Neuronal stem cell (in vitro differentiated cells): ENCODE measurements around the gene KRTAP2-4.
"Not testable (repeated sequence)": the region's sequence is repeated elsewhere in the genome, so short reads cannot be mapped to it uniquely, and the experiment has no call there.

Experiments used
- DNase-seq: peaks from one replicate; pipeline ENCODE4 v3.0.0-alpha.2; 2013; ENCODE audit warnings: low spot score
- H2AFZ ChIP-seq: one replicate; pipeline ENCODE4 v1.6.1; 2013; ENCODE audit warnings: mild to moderate bottlenecking, low read length, inconsistent platforms
- H2AK5ac ChIP-seq: 2 replicates; pipeline ENCODE4 v1.6.1; 2013; ENCODE audit warnings: low read depth, mild to moderate bottlenecking, inconsistent platforms, low read length, moderate library complexity, mixed read lengths
- H2BK120ac ChIP-seq: 2 replicates; pipeline ENCODE4 v1.6.1; 2013; ENCODE audit warnings: low read depth, mild to moderate bottlenecking, inconsistent platforms, low read length, moderate library complexity, mixed read lengths
- H2BK12ac ChIP-seq: one replicate; pipeline ENCODE4 v1.6.1; 2013; ENCODE audit warnings: low read length, inconsistent platforms
- H2BK15ac ChIP-seq: 2 replicates; pipeline ENCODE4 v1.6.1; 2013; ENCODE audit warnings: mild to moderate bottlenecking, low read length, inconsistent platforms, mixed read lengths
- H2BK5ac ChIP-seq: one replicate; pipeline ENCODE4 v1.6.1; 2013; ENCODE audit warnings: inconsistent platforms, mild to moderate bottlenecking, low read length, moderate library complexity
- H3K14ac ChIP-seq: one replicate; pipeline ENCODE4 v1.6.1; 2013; ENCODE audit warnings: low read length, inconsistent platforms
- H3K18ac ChIP-seq: 2 replicates; pipeline ENCODE4 v1.6.1; 2013; ENCODE audit warnings: low read length, inconsistent platforms
- H3K23ac ChIP-seq: 2 replicates; pipeline ENCODE4 v1.6.1; 2013; ENCODE audit warnings: low read depth, mild to moderate bottlenecking, mixed read lengths, low read length, inconsistent platforms; ENCODE audit not compliant: poor library complexity
- H3K27ac ChIP-seq: replicated peaks from 3 replicates; pipeline ENCODE4 v1.5.1; 2013; ENCODE audit warnings: low read length, inconsistent platforms
- H3K27me3 ChIP-seq, 3 experiments: 2 replicates each; pipeline ENCODE4 v1.6.1; 2013; ENCODE audit warnings: low read length in 3 of 3, mild to moderate bottlenecking in 2 of 3, inconsistent platforms in 1 of 3, low read depth in 1 of 3, mixed read lengths in 1 of 3, moderate library complexity in 1 of 3; ENCODE audit not compliant: control insufficient read depth in 3 of 3, insufficient read depth in 3 of 3
- H3K36me3 ChIP-seq, 2 donors: replicated peaks in 1 of 2; 2 replicates each; pipeline ENCODE4 v1.6.1; 2013; ENCODE audit warnings: low read length in 2 of 2; ENCODE audit not compliant: control insufficient read depth in 2 of 2, insufficient read depth in 2 of 2
- H3K4ac ChIP-seq: 2 replicates; pipeline ENCODE4 v1.6.1; 2013; ENCODE audit warnings: inconsistent platforms, mild to moderate bottlenecking, low read length, moderate library complexity
- H3K4me1 ChIP-seq, 2 donors: 1 replicate in 1 of 2; 2 replicates in 1 of 2; pipeline ENCODE4 v1.6.1; 2013; ENCODE audit warnings: low read length in 2 of 2, low read depth in 1 of 2; ENCODE audit not compliant: control insufficient read depth in 2 of 2, insufficient read depth in 1 of 2
- H3K4me2 ChIP-seq: one replicate; pipeline ENCODE4 v1.6.1; 2013; ENCODE audit warnings: mild to moderate bottlenecking, low read length, inconsistent platforms; ENCODE audit not compliant: insufficient read depth, poor library complexity, severe bottlenecking
- H3K4me3 ChIP-seq, 2 donors: 2 replicates each; pipeline ENCODE4 v1.5.1; 2013; ENCODE audit warnings: low read length in 2 of 2, mild to moderate bottlenecking in 2 of 2, inconsistent platforms in 1 of 2, moderate library complexity in 1 of 2
- H3K79me1 ChIP-seq: one replicate; pipeline ENCODE4 v1.6.1; 2013; ENCODE audit warnings: low read depth, mild to moderate bottlenecking, inconsistent platforms, low read length, moderate library complexity
- H3K9ac ChIP-seq: one replicate; pipeline ENCODE4 v1.6.1; 2013; ENCODE audit warnings: mild to moderate bottlenecking, low read depth, low read length, inconsistent platforms; ENCODE audit not compliant: poor library complexity
- H3K9me3 ChIP-seq, 2 donors: replicated peaks in 1 of 2; 2 replicates each; pipeline versions ENCODE3 to v1.6.1; 2013; ENCODE audit warnings: low read length in 2 of 2, mild to moderate bottlenecking in 2 of 2, inconsistent platforms in 1 of 2, low read depth in 1 of 2, mixed read lengths in 1 of 2, moderate library complexity in 1 of 2; ENCODE audit not compliant: control insufficient read depth in 2 of 2, insufficient read depth in 1 of 2
- H4K8ac ChIP-seq: one replicate; pipeline ENCODE4 v1.6.1; 2013; ENCODE audit warnings: low read depth, mild to moderate bottlenecking, inconsistent platforms, low read length, moderate library complexity
- H4K91ac ChIP-seq: one replicate; pipeline ENCODE4 v1.6.1; 2013; ENCODE audit warnings: low read length, low read depth, mild to moderate bottlenecking, inconsistent platforms; ENCODE audit not compliant: poor library complexity
- WGBS, 2 donors: extraction: QIAGEN DNeasy Blood & Tissue Kit; methylation state at CpG; one replicate each; pipeline ENCODE4 v1.1.7; 2013; ENCODE audit warnings: missing lambda C conversion rate in 2 of 2, mixed read lengths in 1 of 2; ENCODE audit not compliant: insufficient read length in 2 of 2, insufficient replicate concordance in 1 of 2; ENCODE audit errors: extremely low coverage in 2 of 2; 5-methylcytosine and 5-hydroxymethylcytosine counted together

Gene KRTAP2-4

DNA sequence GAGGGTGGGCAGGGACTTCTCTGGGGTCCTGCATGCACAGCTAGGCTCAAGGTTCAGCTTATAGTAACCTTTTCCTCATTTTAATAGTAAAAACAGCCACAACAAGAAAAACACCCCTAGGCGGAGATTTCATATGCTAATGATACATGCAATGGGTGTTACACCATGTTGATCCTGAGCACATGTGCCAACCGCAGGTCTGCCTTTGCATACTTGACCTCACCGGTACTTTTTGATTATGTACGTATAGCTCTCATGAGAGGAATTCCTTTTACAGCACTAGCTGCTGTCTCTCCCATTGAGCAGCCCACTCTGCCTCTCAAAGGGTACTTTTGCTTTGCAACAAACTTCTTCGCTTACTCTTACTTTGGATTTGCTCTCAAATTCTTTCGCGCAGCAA, 30.4 kb upstream of the KRTAP2-4 start:
- Histone ChIP-seq H3K4ac (no peak overlapping the region), H4K8ac (no peak overlapping the region), H3K79me1 (no peaks in the 10 kb centered on the region), H4K91ac (no peak overlapping the region), H3K36me3 (no peaks in the 10 kb centered on the region), H2AFZ (no peak overlapping the region), H2BK120ac (no peak overlapping the region), H3K27ac (no peak overlapping the region), H3K9me3 (peaks cover 0 to 3% of the 10 kb centered on the region in 2 donors), H2BK12ac (no peak overlapping the region), H3K4me1 (no peaks in the 10 kb centered on the region), H3K27me3 (no peaks in the 10 kb centered on the region), H2AK5ac (no peak overlapping the region), H3K4me2 (no peak overlapping the region), H3K14ac (no peak overlapping the region), H3K4me3 (no peak overlapping the region), H3K9ac (no peak overlapping the region), H2BK5ac (no peak overlapping the region), H3K18ac (no peak overlapping the region), H3K23ac (no peak overlapping the region), H2BK15ac (no peak overlapping the region)
- WGBS, 2 donors, result no CpG with 5 or more reads among the region's 7 CpGs
- no peak for DNase-seq

DNA sequence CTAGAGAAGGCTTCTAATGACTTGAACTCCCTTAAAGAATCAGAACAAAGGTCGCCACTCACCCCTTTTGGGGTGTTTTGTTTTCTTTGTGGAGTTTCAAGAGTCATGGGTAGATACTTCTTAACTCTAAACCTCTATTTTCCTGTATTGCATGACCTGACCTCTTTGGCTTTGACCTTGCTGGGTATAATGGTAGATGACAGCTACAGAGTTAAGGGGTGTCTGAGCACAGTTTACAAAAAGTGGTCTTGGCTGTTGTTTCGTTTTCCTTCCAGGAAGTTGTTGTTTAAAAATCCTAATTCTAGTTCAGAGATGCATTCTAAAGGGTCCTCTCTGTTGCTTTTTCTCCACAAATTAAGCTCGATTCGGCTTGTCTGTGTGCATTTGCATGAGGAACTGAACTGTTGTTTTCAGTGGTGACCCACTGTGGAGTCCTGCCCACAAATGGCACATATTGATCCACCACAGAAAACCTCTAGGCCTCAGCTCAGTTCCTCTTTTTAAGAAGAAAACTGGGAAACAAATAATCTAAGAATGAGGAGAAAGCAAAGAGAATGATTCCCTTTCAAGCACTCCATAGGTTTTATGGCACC, 23.2 kb upstream of the KRTAP2-4 start:
- not testable (repeated sequence) for H2BK15ac ChIP-seq, H4K8ac ChIP-seq, H3K36me3 ChIP-seq, H2BK5ac ChIP-seq, H3K27me3 ChIP-seq, H3K9ac ChIP-seq, H2AK5ac ChIP-seq, H3K79me1 ChIP-seq, H3K14ac ChIP-seq, H2BK120ac ChIP-seq, H3K4me1 ChIP-seq, H2BK12ac ChIP-seq, H3K4me2 ChIP-seq, H3K27ac ChIP-seq, DNase-seq, H3K4me3 ChIP-seq, H3K4ac ChIP-seq, H2AFZ ChIP-seq, H4K91ac ChIP-seq, H3K18ac ChIP-seq, H3K9me3 ChIP-seq, H3K23ac ChIP-seq
- WGBS, 2 donors, result no CpG with 5 or more reads among the region's 4 CpGs

DNA sequence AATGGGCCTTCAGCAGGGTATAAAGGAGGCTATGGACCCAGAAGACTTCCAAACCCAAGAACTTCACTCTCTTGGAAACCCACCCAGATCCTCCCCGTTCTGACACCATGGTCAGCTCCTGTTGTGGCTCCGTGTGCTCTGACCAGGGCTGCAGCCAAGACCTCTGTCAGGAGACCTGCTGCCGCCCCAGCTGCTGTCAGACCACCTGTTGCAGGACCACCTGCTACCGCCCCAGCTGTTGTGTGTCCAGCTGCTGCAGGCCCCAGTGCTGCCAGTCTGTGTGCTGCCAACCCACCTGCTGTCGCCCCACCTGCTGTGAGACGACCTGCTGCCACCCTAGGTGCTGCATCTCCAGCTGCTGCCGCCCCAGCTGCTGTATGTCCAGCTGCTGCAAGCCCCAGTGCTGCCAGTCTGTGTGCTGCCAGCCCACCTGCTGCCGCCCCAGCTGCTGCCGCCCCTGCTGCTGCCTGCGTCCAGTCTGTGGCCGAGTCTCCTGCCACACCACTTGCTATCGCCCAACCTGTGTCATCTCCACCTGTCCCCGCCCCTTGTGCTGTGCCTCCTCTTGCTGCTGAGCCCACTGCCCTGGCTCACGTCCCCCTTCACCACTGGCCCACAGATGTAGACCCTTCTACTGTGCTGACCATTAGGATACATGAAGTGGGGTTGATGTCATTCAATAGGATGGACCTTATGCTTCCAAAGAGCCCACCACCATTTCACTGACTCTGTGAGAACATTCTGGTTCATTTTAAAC, 18.6 kb upstream of the KRTAP2-4 start, which contains the start of gene KRTAP4-7:
TSS of gene KRTAP4-7 (plus strand) at position 51 of the 757 bp plus-strand sequence. CDS start at position 108, 57 bp downstream.
- not testable (repeated sequence) for H3K14ac ChIP-seq, H4K8ac ChIP-seq, H2BK120ac ChIP-seq, H3K23ac ChIP-seq, H3K4me1 ChIP-seq, H2AFZ ChIP-seq, H3K79me1 ChIP-seq, H3K36me3 ChIP-seq, H3K18ac ChIP-seq, H3K9me3 ChIP-seq, H3K27me3 ChIP-seq, H2BK5ac ChIP-seq, DNase-seq, H2BK12ac ChIP-seq, H2AK5ac ChIP-seq, H4K91ac ChIP-seq, H3K4ac ChIP-seq, H3K27ac ChIP-seq, H2BK15ac ChIP-seq, H3K4me2 ChIP-seq, H3K4me3 ChIP-seq, H3K9ac ChIP-seq
- WGBS, 2 donors, result no CpG with 5 or more reads among the region's 14 CpGs

DNA sequence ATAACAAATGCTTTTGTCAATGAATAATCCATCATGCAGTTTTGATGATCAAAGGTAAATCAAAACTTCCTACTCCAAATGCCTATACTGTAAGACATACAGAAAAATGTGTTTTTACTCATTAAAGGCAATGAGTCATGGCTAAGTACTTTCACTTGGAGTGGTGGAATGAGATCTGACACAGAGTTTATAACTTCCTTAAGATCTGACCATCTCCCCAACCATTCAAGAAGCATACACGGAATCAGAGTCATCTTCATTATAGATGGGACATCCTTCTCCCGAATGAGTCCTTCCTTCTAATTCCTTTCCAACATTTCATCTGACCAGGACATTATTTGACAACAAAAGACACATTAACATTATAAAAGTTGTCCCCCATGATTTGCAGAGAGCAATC, 17.7 kb upstream of the KRTAP2-4 start:
- H2BK120ac ChIP-seq, H4K91ac ChIP-seq, H3K18ac ChIP-seq, H3K4ac ChIP-seq, H2BK15ac ChIP-seq, H3K4me3 ChIP-seq, H3K23ac ChIP-seq, H3K4me2 ChIP-seq, H2AK5ac ChIP-seq, DNase-seq, H3K14ac ChIP-seq, H3K9me3 ChIP-seq, H4K8ac ChIP-seq, H3K4me1 ChIP-seq, H3K9ac ChIP-seq, H3K27me3 ChIP-seq, H2AFZ ChIP-seq, H2BK12ac ChIP-seq, H2BK5ac ChIP-seq, H3K27ac ChIP-seq, H3K79me1 ChIP-seq, H3K36me3 ChIP-seq: not testable (repeated sequence)
- WGBS, 2 donors, result no CpG with 5 or more reads among the region's 2 CpGs
